Measurements from ENCODE around the gene PSMD5.
"Not testable (repeated sequence)": the region's sequence is repeated elsewhere in the genome, so short reads cannot be mapped to it uniquely, and the experiment has no call there.

The PSMD5 gene

GRCh38 chr9:120833325-120833724, 9.4 kb downstream of the PSMD5 start:
- H3K36me3 ChIP-seq (replicated peaks): no peaks in the 10 kb centered on the region
- in situ Hi-C loops (cut with MboI; ENCODE audit: low sequenced_read_pairs): no loop called here

GRCh38 chr9:120832807-120833206, 9.9 kb downstream of the PSMD5 start:
- in situ Hi-C loops (cut with MboI; ENCODE audit: low sequenced_read_pairs): no loop called here
- H3K27me3 ChIP-seq (ENCODE audit: low read depth): no peaks in the 10 kb centered on the region
- no peaks in the 10 kb centered on the region for H3K36me3 ChIP-seq (replicated peaks)
- no peaks in the 10 kb centered on the region for H3K9me3 ChIP-seq
- H3K4me3 ChIP-seq: no peak overlapping the region
- H3K4me1 ChIP-seq: peaks cover 8% of the 10 kb centered on the region
- no peak for DNase-seq (ENCODE audit: low spot score in 2 of 2)

More at GRCh38 chr9:120833325-120833724, 9.4 kb downstream of the PSMD5 start:
- Histone ChIP-seq H3K4me3 (no peak overlapping the region), H3K27me3 (ENCODE audit: low read depth) (no peaks in the 10 kb centered on the region), H3K4me1 (peaks cover 9% of the 10 kb centered on the region), H3K9me3 (no peaks in the 10 kb centered on the region)
- no peak for DNase-seq (ENCODE audit: low spot score in 2 of 2)

- in situ Hi-C loops (cut with MboI; ENCODE audit: low sequenced_read_pairs): no loop called here
- Histone ChIP-seq H3K36me3 (replicated peaks) (no peaks in the 10 kb centered on the region), H3K27me3 (ENCODE audit: low read depth) (no peaks in the 10 kb centered on the region), H3K4me3 (no peak overlapping the region), H3K4me1 (peaks cover 8% of the 10 kb centered on the region), H3K9me3 (no peaks in the 10 kb centered on the region)
- DNase-seq (ENCODE audit: low spot score in 2 of 2): no peak
These were observed 11.9 kb downstream of the PSMD5 start for GRCh38 chr9:120830865-120831264.

- Histone ChIP-seq H3K4me3 (no peak overlapping the region), H3K9me3 (no peaks in the 10 kb centered on the region), H3K4me1 (peaks cover 8% of the 10 kb centered on the region), H3K27me3 (ENCODE audit: low read depth) (no peaks in the 10 kb centered on the region), H3K36me3 (replicated peaks) (no peaks in the 10 kb centered on the region)
- in situ Hi-C loops (cut with MboI; ENCODE audit: low sequenced_read_pairs): no loop called here
- no peak for DNase-seq (ENCODE audit: low spot score in 2 of 2)
These were observed 12.6 kb downstream of the PSMD5 start for GRCh38 chr9:120830151-120830550.

GRCh38 chr9:120829650-120830049, 13.1 kb downstream of the PSMD5 start:
- no peaks in the 10 kb centered on the region for H3K9me3 ChIP-seq
- in situ Hi-C loops (cut with MboI; ENCODE audit: low sequenced_read_pairs): no loop called here
- no peak for DNase-seq (ENCODE audit: low spot score in 2 of 2)
- H3K4me1 ChIP-seq: peaks cover 8% of the 10 kb centered on the region
- H3K36me3 ChIP-seq (replicated peaks): no peaks in the 10 kb centered on the region
- H3K4me3 ChIP-seq: no peak overlapping the region
- no peaks in the 10 kb centered on the region for H3K27me3 ChIP-seq (ENCODE audit: low read depth)

GRCh38 chr9:120820095-120820494, 22.6 kb downstream of the PSMD5 start:
- no peaks in the 10 kb centered on the region for H3K36me3 ChIP-seq (replicated peaks)
- no peaks in the 10 kb centered on the region for H3K9me3 ChIP-seq
- no peaks in the 10 kb centered on the region for H3K27me3 ChIP-seq (ENCODE audit: low read depth)
- no peak overlapping the region for H3K4me3 ChIP-seq
- H3K4me1 ChIP-seq: peaks cover 8% of the 10 kb centered on the region
- DNase-seq (ENCODE audit: low spot score in 2 of 2): no peak
- in situ Hi-C loops (cut with MboI; ENCODE audit: low sequenced_read_pairs): no loop called here

GRCh38 chr9:120818595-120818994, 24.1 kb downstream of the PSMD5 start:
- Histone ChIP-seq H3K9me3 (no peaks in the 10 kb centered on the region), H3K4me1 (peaks cover 8% of the 10 kb centered on the region), H3K36me3 (replicated peaks) (no peaks in the 10 kb centered on the region), H3K27me3 (ENCODE audit: low read depth) (no peaks in the 10 kb centered on the region), H3K4me3 (no peak overlapping the region)
- DNase-seq (ENCODE audit: low spot score in 2 of 2): no peak
- in situ Hi-C loops (cut with MboI; ENCODE audit: low sequenced_read_pairs): no loop called here

- in situ Hi-C loops (cut with MboI; ENCODE audit: low sequenced_read_pairs): no loop called here
These were observed 27.6 kb downstream of the PSMD5 start for GRCh38 chr9:120815075-120815474.

GRCh38 chr9:120808931-120809330, 33.8 kb downstream of the PSMD5 start:
- no peak overlapping the region for H3K4me3 ChIP-seq
- DNase-seq (ENCODE audit: low spot score in 2 of 2): no peak
- H3K9me3 ChIP-seq: peaks cover 7% of the 10 kb centered on the region; the same call in 1 of the 2 replicates
- H3K4me1 ChIP-seq: no peaks in the 10 kb centered on the region; the same call in 1 of the 2 replicates
- no peaks in the 10 kb centered on the region for H3K27me3 ChIP-seq (ENCODE audit: low read depth)
- in situ Hi-C loops (cut with MboI; ENCODE audit: low sequenced_read_pairs): no loop called here
- H3K36me3 ChIP-seq (replicated peaks): no peaks in the 10 kb centered on the region

More at GRCh38 chr9:120815075-120815474, 27.6 kb downstream of the PSMD5 start:
- Histone ChIP-seq H3K36me3 (replicated peaks) (no peaks in the 10 kb centered on the region), H3K4me1 (peaks cover 8% of the 10 kb centered on the region), H3K9me3 (no peaks in the 10 kb centered on the region), H3K4me3 (no peak overlapping the region), H3K27me3 (ENCODE audit: low read depth) (no peaks in the 10 kb centered on the region)
- no peak for DNase-seq (ENCODE audit: low spot score in 2 of 2)

GRCh38 chr9:120807607-120808379, 34.9 kb downstream of the PSMD5 start:
- in situ Hi-C loops (cut with MboI; ENCODE audit: low sequenced_read_pairs): no loop called here
- no peaks in the 10 kb centered on the region for H3K27me3 ChIP-seq (ENCODE audit: low read depth)
- no peak overlapping the region for H3K4me3 ChIP-seq
- H3K36me3 ChIP-seq (replicated peaks): no peaks in the 10 kb centered on the region
- no peaks in the 10 kb centered on the region; the same call in 1 of the 2 replicates for H3K4me1 ChIP-seq
- peaks cover 9% of the 10 kb centered on the region; the same call in 1 of the 2 replicates for H3K9me3 ChIP-seq
- no peak for DNase-seq (ENCODE audit: low spot score in 2 of 2)

- in situ Hi-C loops (cut with MboI; ENCODE audit: low sequenced_read_pairs); H3K9me3 ChIP-seq; H3K36me3 ChIP-seq (replicated peaks); DNase-seq (ENCODE audit: low spot score in 2 of 2); H3K27me3 ChIP-seq (ENCODE audit: low read depth); H3K4me1 ChIP-seq; H3K4me3 ChIP-seq: not testable (repeated sequence)
These were observed 37.8 kb downstream of the PSMD5 start for GRCh38 chr9:120804784-120805363.

GRCh38 chr9:120801441-120801840, 41.3 kb downstream of the PSMD5 start:
- Histone ChIP-seq H3K27me3 (ENCODE audit: low read depth) (no peaks in the 10 kb centered on the region), H3K4me3 (no peak overlapping the region), H3K36me3 (replicated peaks) (peaks cover 5% of the 10 kb centered on the region; the same call in 1 of the 2 replicates), H3K4me1 (no peaks in the 10 kb centered on the region), H3K9me3 (peaks cover 7% of the 10 kb centered on the region; the same call in 1 of the 2 replicates)
- no peak for DNase-seq (ENCODE audit: low spot score in 2 of 2)
- in situ Hi-C loops (cut with MboI; ENCODE audit: low sequenced_read_pairs): no loop called here

- Histone ChIP-seq H3K4me3 (peak within 1 kb of the TSS; percentile 93), H3K9me3 (no peaks in the 10 kb centered on the region), H3K4me1 (peaks cover 17% of the 10 kb centered on the region), H3K27me3 (ENCODE audit: low read depth) (no peaks in the 10 kb centered on the region), H3K36me3 (replicated peaks) (peaks cover 10% of the 10 kb centered on the region)
- in situ Hi-C loops (cut with MboI; ENCODE audit: low sequenced_read_pairs): no loop called here
- peak; percentile 90 to 94 for DNase-seq (ENCODE audit: low spot score in 2 of 2)
These were observed 49.6 kb downstream of the PSMD5 start, which contains the start of gene FBXW2 for GRCh38 chr9:120792898-120793765. TSS of gene FBXW2 (minus strand) at chr9:120793416. CDS start at chr9:120788258, 5,158 bp downstream.
